ENCODE results near the gene SERPINB10. TPM values are rescaled to one million over a fixed set of nuclear protein-coding genes. Genes with fewer than 3 reads are reported as not detected.

SERPINB10 gene
- total RNA-seq, 1 experiment from 2014 or later, result not detected

DNA sequence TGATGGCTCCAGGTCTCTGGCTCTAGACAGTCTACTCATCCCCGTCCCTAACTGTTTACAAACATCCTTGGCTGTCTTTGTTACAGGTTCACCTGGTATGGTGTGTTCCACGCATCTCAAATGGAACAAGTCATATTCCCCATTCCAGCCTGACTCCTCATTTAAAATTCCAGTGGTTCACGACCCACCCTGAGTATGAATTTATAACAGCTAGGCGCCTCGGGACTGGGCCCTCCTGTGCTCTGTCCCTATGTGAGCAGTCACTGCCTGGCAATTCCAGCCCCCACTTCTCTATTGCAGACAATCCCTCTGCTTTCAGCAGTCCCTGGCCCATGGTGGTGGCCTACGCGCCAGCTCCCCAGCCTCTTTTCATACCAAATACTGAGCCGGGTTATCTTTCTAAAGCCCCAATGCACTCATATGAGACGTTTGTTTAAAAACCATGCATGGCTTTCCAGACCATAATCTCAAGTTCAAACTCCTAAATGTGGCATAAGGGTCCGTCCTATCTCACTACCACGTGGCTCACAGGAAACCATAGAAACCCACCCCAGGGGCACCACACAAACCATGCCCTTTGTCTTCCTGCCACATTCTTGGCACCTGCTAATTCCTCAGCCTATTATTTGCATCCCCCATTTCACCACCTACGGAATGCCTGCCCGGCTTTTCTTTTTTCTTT lies 63.7 kb downstream of the SERPINB10 start:
- Histone ChIP-seq H3F3A (ENCODE audit: insufficient read depth, low read depth) (peaks cover 31% of the 10 kb centered on the region), H3K79me2 (ENCODE audit: low read depth) (peaks cover 25% of the 10 kb centered on the region), H4K20me1 (ENCODE audit: insufficient read depth) (no peaks in the 10 kb centered on the region; the same call in 1 of the 2 replicates), H3K9me2 (ENCODE audit: insufficient read depth) (no peaks in the 10 kb centered on the region), H3K4me3 (peak overlapping the region; percentile 73), H3K4me1 (replicated peaks; ENCODE audit: insufficient read depth) (peaks cover 18% of the 10 kb centered on the region), H3K9me3 (ENCODE audit: insufficient read depth, low read depth) (peaks cover 3% of the 10 kb centered on the region; the same call in 1 of the 2 replicates), H3K36me3 (ENCODE audit: low read depth) (no peaks in the 10 kb centered on the region), H3K27me3 (ENCODE audit: insufficient read depth, low read depth) (no peaks in the 10 kb centered on the region), H3K4me2 (peak overlapping the region; percentile 79), H2AFZ (peak overlapping the region; percentile 83), H3K27ac (peak overlapping the region; percentile 97)
- no peak for DNase-seq
- no TSS peak for BruUV-seq (replicated peaks)
- ChIA-PET CTCF (interaction anchor here (0.6 kb wide), 1 partner anchor 464 kb away, joined by 4 read pairs; no protein-coding TSS in a partner anchor), POLR2A (ENCODE audit: unreplicated experiment) (no interaction called here)
- TF ChIP-seq, protein P1, sequence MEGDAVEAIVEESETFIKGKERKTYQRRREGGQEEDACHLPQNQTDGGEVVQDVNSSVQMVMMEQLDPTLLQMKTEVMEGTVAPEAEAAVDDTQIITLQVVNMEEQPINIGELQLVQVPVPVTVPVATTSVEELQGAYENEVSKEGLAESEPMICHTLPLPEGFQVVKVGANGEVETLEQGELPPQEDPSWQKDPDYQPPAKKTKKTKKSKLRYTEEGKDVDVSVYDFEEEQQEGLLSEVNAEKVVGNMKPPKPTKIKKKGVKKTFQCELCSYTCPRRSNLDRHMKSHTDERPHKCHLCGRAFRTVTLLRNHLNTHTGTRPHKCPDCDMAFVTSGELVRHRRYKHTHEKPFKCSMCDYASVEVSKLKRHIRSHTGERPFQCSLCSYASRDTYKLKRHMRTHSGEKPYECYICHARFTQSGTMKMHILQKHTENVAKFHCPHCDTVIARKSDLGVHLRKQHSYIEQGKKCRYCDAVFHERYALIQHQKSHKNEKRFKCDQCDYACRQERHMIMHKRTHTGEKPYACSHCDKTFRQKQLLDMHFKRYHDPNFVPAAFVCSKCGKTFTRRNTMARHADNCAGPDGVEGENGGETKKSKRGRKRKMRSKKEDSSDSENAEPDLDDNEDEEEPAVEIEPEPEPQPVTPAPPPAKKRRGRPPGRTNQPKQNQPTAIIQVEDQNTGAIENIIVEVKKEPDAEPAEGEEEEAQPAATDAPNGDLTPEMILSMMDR (conservative IDR thresholded peaks at IDR 0.05), result no peak
- no peak for TF ChIP-seq EZH2 (IDR thresholded peaks at IDR 0.05; ENCODE audit: low read depth)
- intact Hi-C loops (cut with micrococcal nuclease; ENCODE audit: unreplicated experiment), result loop anchor here (10.0 kb wide), 2 partner anchors 457 to 547 kb away; partner anchors contain the start of gene VPS4B

DNA sequence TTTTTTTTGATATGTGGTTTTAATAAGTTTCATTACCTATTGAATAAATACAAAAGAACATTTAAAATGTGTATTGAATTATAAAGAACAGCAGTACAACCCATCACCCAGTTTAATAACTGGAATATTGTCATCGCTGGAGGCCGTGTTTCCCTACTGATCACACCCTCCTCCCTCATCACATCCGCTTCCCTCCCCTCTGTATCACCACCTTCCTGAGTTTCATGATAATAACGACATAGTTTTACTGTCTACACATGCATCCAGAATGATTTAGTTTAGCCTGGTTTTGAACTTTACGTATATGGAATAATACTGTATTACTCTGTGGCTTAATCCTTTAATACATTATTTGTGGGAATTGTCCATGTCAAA lies 64.2 kb downstream of the SERPINB10 start:
- ChIA-PET CTCF (no interaction called here), POLR2A (ENCODE audit: unreplicated experiment) (no interaction called here)
- no peaks in the 10 kb centered on the region for H3K27me3 ChIP-seq (ENCODE audit: insufficient read depth, low read depth)
- H3K4me1 ChIP-seq (replicated peaks; ENCODE audit: insufficient read depth), result peaks cover 18% of the 10 kb centered on the region
- H2AFZ ChIP-seq, result no peak overlapping the region
- H3K4me2 ChIP-seq, result peak overlapping the region; percentile 79; the same call in 1 of the 2 replicates
- no TSS peak for BruUV-seq (replicated peaks)
- H3K4me3 ChIP-seq, result no peak overlapping the region
- no peak overlapping the region for H3K27ac ChIP-seq
- H3K9me3 ChIP-seq (ENCODE audit: insufficient read depth, low read depth), result peaks cover 3% of the 10 kb centered on the region; the same call in 1 of the 2 replicates
- H3K36me3 ChIP-seq (ENCODE audit: low read depth), result no peaks in the 10 kb centered on the region
- H3K79me2 ChIP-seq (ENCODE audit: low read depth), result peaks cover 29% of the 10 kb centered on the region
- peaks cover 31% of the 10 kb centered on the region for H3F3A ChIP-seq (ENCODE audit: insufficient read depth, low read depth)
- DNase-seq, result no peak
- no peaks in the 10 kb centered on the region; the same call in 1 of the 2 replicates for H4K20me1 ChIP-seq (ENCODE audit: insufficient read depth)
- no peaks in the 10 kb centered on the region for H3K9me2 ChIP-seq (ENCODE audit: insufficient read depth)
- no peak for TF ChIP-seq EZH2 (IDR thresholded peaks at IDR 0.05; ENCODE audit: low read depth)
- TF ChIP-seq, protein P1 (conservative IDR thresholded peaks at IDR 0.05), result no peak
- intact Hi-C loops (cut with micrococcal nuclease; ENCODE audit: unreplicated experiment), result loop anchor here (10.0 kb wide), 2 partner anchors 457 to 547 kb away; partner anchors contain the start of gene VPS4B

DNA sequence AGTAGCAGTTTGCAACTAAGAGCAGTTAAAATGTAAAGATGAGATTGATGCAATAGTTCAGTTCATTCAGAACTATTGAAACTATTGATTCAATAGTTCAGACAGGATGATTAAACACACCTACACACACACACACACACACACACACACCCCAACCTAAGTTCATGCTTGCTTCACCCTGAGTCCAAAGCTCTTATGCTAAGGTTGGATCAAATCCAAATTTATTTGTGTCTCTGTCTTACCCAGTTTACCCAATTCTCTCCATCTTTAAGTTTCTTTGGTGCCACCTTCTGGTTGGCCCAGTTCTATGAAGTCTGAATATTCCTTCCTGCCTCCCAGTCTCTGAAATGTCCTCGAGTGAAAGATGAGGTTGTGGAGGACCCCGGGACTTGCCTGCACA lies 67.2 kb downstream of the SERPINB10 start:
- peaks cover 30% of the 10 kb centered on the region for H3K79me2 ChIP-seq (ENCODE audit: low read depth)
- no peak for TF ChIP-seq EZH2 (IDR thresholded peaks at IDR 0.05; ENCODE audit: low read depth)
- TF ChIP-seq, protein P1 (conservative IDR thresholded peaks at IDR 0.05), result no peak; the same call in 1 of the 2 replicates
- no TSS peak for BruUV-seq (replicated peaks)
- H3K4me2 ChIP-seq, result no peak overlapping the region
- H3K4me1 ChIP-seq (replicated peaks; ENCODE audit: insufficient read depth), result peaks cover 6% of the 10 kb centered on the region
- H2AFZ ChIP-seq, result no peak overlapping the region
- intact Hi-C loops (cut with micrococcal nuclease; ENCODE audit: unreplicated experiment), result loop anchor here (10.0 kb wide), 2 partner anchors 460 to 550 kb away; partner anchors contain the start of gene VPS4B
- POLR2A ChIA-PET (ENCODE audit: unreplicated experiment), result interaction anchor here (0.6 kb wide), 1 partner anchor 1887 kb away, joined by 3 read pairs; no protein-coding TSS in a partner anchor
- CTCF ChIA-PET, result interaction anchor here (0.6 to 0.7 kb wide), 2 partner anchors 19 to 458 kb away, joined by 3 read pairs; no protein-coding TSS in a partner anchor
- no peak overlapping the region for H3K27ac ChIP-seq
- H3F3A ChIP-seq (ENCODE audit: insufficient read depth, low read depth), result peaks cover 17% of the 10 kb centered on the region
- no peaks in the 10 kb centered on the region for H3K36me3 ChIP-seq (ENCODE audit: low read depth)
- DNase-seq, result no peak
- H3K9me3 ChIP-seq (ENCODE audit: insufficient read depth, low read depth), result peaks cover 3% of the 10 kb centered on the region; the same call in 1 of the 2 replicates
- H3K4me3 ChIP-seq, result no peak overlapping the region
- H3K9me2 ChIP-seq (ENCODE audit: insufficient read depth), result no peaks in the 10 kb centered on the region
- no peaks in the 10 kb centered on the region; the same call in 1 of the 2 replicates for H4K20me1 ChIP-seq (ENCODE audit: insufficient read depth)
- no peaks in the 10 kb centered on the region for H3K27me3 ChIP-seq (ENCODE audit: insufficient read depth, low read depth)
